ENCODE data around the gene DMXL1.
"Not testable (repeated sequence)": the region's sequence is repeated elsewhere in the genome, so short reads cannot be mapped to it uniquely, and the experiment has no call there.

The DMXL1 gene

GRCh38 chr5:119207105-119207504 lies 136.2 kb downstream of the DMXL1 start:
- no peak for DNase-seq

DNA sequence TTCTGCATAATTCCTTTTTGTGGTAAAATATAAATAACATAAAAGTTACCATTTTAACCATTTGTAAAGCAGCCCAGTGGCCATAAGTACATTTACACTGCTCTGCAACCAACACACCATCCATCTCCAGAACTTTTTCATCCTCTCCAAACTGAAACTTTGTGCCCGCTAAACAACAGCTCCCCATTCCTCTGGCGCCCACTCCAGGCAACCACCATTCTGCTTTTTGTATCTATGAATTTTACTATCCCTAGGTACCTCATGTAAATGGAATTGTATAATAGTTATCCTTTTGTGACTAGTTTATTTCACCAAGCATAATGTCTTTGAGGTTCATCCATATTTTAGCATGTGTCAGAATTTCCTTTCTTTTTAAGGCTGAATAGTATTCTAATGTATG lies 141.1 kb downstream of the DMXL1 start:
- DNase-seq: no peak

DNA sequence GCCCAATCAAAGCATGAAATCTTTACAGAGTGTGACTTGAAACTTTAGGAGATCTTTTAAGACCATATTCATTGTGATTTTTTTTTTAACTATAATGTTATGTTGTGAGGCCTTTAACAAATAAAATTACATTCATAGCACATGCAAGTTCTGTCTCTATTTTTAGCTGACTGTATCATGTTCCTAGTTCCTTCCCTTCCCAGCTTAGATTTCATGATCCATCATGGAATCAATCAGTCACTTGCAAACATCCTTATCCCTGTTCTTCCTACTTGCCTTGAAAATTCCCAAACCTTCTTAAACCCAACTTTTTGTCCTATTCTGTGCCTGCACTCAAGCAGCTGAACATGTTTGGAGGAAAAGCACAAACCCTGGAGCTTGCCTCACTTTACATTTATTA lies 141.8 kb downstream of the DMXL1 start:
- no peak for DNase-seq

GRCh38 chr5:119217183-119217582 lies 146.3 kb downstream of the DMXL1 start:
- no peak for DNase-seq

- DNase-seq: no peak
Observed at GRCh38 chr5:119218830-119219782, 148.2 kb downstream of the DMXL1 start.

- no peak for DNase-seq
Observed at GRCh38 chr5:119220576-119221197, 149.8 kb downstream of the DMXL1 start.

- DNase-seq: no peak
Observed at GRCh38 chr5:119221330-119221729, 150.4 kb downstream of the DMXL1 start.

DNA sequence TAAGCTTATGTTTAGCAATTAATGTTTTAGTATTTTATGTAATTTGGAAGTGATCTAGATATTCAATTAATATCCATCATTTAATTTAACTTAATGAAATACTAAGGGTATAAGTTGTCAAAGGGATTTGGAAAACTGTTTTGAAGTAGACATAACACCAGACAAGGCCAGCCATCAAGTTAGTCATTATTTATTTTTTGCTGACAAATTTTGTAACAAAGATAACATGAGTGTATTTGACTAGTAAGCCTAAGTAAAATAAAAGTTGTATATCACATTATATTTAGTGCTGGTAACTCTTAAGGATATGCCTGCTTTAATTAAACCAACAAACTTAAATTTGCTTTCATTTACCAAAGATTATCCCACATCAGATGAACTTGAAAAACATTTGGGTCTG lies 159.1 kb downstream of the DMXL1 start:
- DNase-seq: no peak

- DNase-seq: no peak
Observed at GRCh38 chr5:119238265-119239118, 167.6 kb downstream of the DMXL1 start.

- DNase-seq: no peak
Observed at GRCh38 chr5:119239119-119239417, 168.2 kb downstream of the DMXL1 start.

DNA sequence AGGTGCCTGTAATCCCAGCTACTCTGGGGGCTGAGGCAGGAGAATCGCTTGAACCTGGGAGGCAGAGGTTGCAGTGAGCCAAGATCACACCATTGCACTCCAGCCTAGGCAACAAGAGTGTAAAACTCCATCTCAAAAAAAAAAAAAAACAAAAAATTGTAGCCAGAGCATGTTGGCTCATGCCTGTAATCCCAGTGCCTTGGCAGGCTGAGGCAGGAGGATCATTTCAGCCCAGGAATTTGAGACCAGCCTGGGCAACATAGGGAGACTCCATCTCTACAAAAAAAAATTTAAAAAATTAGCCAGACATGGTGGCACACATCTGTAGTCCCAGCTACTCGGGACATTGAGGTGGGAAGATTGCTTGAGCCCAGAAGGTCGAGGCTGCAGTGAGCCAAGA lies 168.9 kb downstream of the DMXL1 start:
- DNase-seq: not testable (repeated sequence)

GRCh38 chr5:119243888-119244287 lies 173.0 kb downstream of the DMXL1 start:
- DNase-seq: no peak

GRCh38 chr5:119250946-119251901 lies 180.3 kb downstream of the DMXL1 start:
- DNase-seq: no peak

DNA sequence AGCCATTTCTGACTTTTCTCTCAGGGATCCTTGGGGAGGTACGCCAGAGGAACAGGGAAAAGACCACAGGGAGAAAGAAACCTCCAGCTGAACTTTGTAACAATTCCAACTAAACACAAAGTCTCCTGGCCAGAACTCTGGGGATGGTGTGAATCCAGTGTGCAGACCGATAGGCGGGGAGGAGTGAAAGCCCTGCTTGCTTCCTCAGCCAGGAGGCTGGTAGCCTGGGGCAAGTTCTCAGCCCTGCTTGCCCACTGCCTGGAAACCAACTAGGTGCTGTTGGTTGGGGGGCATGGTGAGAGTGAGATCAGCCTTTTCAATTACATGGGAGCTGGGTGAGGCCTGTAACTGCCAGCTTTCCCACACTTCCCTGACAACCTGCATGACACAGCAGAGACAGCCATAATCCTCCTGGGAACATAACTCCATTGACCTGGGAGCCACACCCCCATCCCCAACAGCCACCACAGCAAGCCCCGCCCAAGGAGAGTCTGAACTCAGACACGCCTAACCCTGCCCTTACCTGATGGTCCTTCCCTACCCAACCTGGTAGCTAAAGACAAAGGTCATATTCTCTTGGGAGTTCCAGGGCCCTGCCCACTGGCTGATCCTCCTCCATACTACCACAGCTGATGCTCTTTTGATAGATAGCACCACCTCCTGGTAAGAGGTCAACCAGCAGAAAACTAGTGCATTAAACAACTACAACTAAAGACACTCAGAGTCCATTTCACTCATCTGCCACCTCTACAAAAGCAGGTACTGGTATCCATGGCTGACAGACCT lies 184.9 kb downstream of the DMXL1 start:
- DNase-seq: no peak

DNA sequence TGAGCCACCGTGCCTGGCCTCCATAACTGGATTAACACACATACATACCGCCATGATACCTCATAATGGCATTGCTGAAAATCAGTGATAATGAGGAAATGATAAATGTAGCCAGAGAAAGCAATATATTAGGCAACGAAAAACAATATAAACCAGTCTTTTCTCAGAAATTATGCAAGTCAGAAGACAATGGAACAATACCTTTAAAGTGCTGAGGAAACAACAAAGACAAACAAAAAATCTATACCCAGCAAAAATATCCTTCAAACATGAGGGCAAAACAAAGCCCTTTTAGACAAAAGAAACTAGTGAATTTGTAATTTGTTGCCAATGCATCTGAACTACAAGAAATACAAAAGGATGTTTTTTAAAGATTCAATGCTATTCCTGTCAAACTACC lies 186.7 kb downstream of the DMXL1 start:
- no peak for DNase-seq

DNA sequence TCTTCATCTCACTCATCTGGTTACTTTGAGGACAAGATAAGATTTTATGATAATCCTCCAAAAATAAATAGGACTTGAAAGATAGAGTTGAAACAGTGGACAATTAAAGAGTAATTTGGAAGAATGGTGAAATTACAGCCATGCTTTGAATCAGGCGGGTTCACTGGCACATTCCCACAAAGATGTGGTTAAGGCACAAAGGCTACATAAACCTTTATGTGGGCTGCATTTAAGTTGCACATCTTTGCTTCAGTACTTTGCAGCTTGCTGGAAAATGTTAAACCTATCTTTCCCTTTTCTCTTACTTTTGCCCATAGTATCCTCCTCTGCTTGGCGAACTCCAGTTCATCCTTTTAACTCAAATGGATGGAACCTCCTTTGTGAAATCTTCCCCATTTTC lies 192.8 kb downstream of the DMXL1 start:
- no peak for DNase-seq

DNA sequence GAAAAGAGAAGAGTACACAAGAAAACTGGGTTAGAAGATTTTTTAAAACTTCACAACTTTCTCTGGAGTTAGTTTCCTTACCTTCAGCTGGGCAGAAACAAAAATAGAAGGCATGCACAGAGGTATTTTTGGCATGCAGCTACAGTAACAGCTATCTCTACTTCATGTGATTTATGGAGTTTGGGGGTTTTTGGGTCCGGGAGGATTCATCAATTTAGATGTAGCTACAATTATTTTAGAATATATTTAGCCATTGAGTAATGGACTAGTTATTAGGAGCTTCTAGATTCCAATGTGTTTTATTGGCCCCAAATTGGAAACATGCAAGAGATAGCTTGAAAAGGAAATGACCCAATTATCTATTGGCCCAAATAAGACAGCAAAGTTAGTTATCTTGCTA lies 193.3 kb downstream of the DMXL1 start:
- DNase-seq: no peak

DNA sequence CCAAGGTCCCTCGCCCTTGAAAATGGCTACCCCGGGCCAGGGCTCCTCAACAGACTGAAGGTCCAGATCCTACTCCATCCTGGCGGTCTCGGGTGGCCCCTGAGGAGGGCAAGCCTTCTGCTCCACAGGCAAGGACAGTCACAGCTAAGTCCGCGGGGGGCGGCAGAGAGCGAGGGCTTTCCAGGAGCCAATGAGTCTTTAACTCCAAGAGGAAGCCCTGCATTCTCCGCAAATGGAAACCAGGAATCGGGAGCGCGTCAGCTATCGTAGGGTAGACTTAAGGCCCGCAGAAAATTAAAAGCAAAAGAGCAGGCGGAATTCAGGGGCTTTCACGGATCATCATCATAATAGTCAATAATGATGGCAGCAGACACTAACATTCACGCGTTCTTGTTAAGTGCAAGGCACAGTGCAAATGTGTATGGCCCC lies 197.1 kb downstream of the DMXL1 start:
- peak; percentile 89 for DNase-seq

DNA sequence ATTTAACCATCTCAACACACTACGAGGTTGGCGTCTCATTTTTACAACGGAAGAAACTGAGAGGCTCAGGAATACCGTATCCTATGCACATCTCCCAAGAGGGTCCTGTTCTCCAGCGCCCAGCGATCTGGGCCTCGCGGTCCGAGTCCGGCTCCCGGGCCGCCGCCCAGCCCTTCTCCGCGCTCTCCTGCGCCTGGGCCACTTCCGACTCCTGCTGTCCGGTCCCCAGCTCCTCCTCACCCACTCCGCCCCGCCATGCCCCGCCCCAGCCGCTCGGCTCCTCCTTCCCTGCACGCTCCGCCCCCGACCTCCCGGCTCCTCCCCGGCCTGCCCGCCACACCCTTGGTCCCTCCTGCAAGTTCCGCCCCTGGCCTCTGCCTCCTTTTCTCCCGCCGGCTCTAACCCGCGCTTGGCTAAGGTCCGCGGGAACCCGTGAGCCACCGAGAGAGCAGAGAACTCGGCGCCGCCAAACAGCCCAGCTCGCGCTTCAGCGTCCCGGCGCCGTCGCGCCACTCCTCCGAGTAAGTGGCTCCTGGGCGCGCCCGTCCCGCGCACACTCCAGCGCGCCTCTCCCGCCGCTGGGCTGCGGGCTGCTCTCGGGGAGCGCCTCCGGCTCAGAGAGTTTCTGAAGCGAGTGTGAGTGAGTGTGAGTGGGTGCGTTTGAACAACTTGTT lies 197.6 kb downstream of the DMXL1 start:
- peak; percentile 95 for DNase-seq
